Ovary (tissue), 3 donors: ENCODE results near the gene C4B.
"Not testable (repeated sequence)": the region's sequence is repeated elsewhere in the genome, so short reads cannot be mapped to it uniquely, and the experiment has no call there.

Experiments
- EP300 ChIP-seq: sonication (generic); formaldehyde crosslinking; IDR thresholded peaks from one replicate; pipeline ENCODE4 v1.6.1; 2017; ENCODE audit warnings: antibody characterized with exemption
- POLR2A ChIP-seq: fragments of 450-650 bp; IDR thresholded peaks from one replicate; pipeline ENCODE4 v1.6.1; 2017; ENCODE audit warnings: antibody characterized with exemption, mild to moderate bottlenecking, moderate library complexity
- TF ChIP-seq, protein P1 (sequence below), 3 donors: fragments of 450-650 bp in 2 of 3; fragments of 200-600 bp in 1 of 3; IDR thresholded peaks; one replicate each; pipeline versions ENCODE4 v1.5.1 to v1.8.0; 2016 to 2022; ENCODE audit warnings: antibody characterized with exemption in 3 of 3, mild to moderate bottlenecking in 1 of 3
- donor health status: DM: no; HTN: no; CAD: no.

DNA sequence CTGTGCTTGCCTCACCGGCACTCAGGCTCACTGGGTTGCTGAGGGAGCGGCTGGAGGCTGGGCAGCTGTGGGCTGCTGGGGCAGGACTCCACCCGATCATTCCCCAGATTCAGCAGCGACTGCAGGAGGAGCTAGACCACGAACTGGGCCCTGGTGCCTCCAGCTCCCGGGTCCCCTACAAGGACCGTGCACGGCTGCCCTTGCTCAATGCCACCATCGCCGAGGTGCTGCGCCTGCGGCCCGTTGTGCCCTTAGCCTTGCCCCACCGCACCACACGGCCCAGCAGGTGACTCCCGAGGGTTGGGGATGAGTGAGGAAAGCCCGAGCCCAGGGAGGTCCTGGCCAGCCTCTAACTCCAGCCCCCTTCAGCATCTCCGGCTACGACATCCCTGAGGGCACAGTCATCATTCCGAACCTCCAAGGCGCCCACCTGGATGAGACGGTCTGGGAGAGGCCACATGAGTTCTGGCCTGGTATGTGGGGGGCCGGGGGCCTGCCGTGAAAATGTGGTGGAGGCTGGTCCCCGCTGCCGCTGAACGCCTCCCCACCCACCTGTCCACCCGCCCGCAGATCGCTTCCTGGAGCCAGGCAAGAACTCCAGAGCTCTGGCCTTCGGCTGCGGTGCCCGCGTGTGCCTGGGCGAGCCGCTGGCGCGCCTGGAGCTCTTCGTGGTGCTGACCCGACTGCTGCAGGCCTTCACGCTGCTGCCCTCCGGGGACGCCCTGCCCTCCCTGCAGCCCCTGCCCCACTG is 25.9 kb downstream of the C4B start:
- TF ChIP-seq, protein P1, sequence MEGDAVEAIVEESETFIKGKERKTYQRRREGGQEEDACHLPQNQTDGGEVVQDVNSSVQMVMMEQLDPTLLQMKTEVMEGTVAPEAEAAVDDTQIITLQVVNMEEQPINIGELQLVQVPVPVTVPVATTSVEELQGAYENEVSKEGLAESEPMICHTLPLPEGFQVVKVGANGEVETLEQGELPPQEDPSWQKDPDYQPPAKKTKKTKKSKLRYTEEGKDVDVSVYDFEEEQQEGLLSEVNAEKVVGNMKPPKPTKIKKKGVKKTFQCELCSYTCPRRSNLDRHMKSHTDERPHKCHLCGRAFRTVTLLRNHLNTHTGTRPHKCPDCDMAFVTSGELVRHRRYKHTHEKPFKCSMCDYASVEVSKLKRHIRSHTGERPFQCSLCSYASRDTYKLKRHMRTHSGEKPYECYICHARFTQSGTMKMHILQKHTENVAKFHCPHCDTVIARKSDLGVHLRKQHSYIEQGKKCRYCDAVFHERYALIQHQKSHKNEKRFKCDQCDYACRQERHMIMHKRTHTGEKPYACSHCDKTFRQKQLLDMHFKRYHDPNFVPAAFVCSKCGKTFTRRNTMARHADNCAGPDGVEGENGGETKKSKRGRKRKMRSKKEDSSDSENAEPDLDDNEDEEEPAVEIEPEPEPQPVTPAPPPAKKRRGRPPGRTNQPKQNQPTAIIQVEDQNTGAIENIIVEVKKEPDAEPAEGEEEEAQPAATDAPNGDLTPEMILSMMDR (IDR thresholded peaks at IDR 0.05): not testable (repeated sequence)
- not testable (repeated sequence) for TF ChIP-seq EP300, POLR2A
